GM12878 (cell line): ENCODE measurements around the gene NFATC1.

Experiments
- CTCF ChIP-seq, 3 experiments: IDR thresholded peaks in 2 of 3; conservative IDR thresholded peaks in 1 of 3; 2 replicates each; pipeline ENCODE4 v1.5.1; 2011; ENCODE audit warnings: low read depth in 3 of 3, low read length in 3 of 3, mild to moderate bottlenecking in 3 of 3, control low read depth in 2 of 3, moderate library complexity in 2 of 3, inconsistent platforms in 1 of 3, mixed read lengths in 1 of 3; ENCODE audit not compliant: control insufficient read depth in 2 of 3, insufficient read depth in 1 of 3; ENCODE audit errors: extremely low read depth in 1 of 3
- IKZF1 ChIP-seq: fragments of 450-650 bp; conservative IDR thresholded peaks from 2 replicates; pipeline ENCODE4 v1.6.1; 2017; ENCODE audit warnings: antibody characterized with exemption, mild to moderate bottlenecking
- LARP7 ChIP-seq: fragments of 450-650 bp; IDR thresholded peaks from 2 replicates; pipeline ENCODE4 v1.6.1; 2017; ENCODE audit warnings: mild to moderate bottlenecking
- POLR2AphosphoS5 ChIP-seq: IDR thresholded peaks from 2 replicates; pipeline ENCODE4 v1.6.1; 2011; ENCODE audit warnings: mild to moderate bottlenecking, low read length, inconsistent platforms

- no peak for TF ChIP-seq CTCF (IDR thresholded peaks at IDR 0.05 in 2 of 3, conservative IDR thresholded peaks at IDR 0.05 in 1 of 3; ENCODE audit: control insufficient read depth in 2 of 3, extremely low read depth in 1 of 3, insufficient read depth in 1 of 3, low read depth in 3 of 3, low read length in 3 of 3)
- no peak for TF ChIP-seq IKZF1
- TF ChIP-seq LARP7: no peak
- no peak for TF ChIP-seq POLR2AphosphoS5
These were observed 111.4 kb downstream of the NFATC1 start for GRCh38 chr18:79507076-79507545.
